ENCODE data around the gene ZNF169.

The ZNF169 gene

GRCh38 chr9:94281101-94281500, 22.0 kb downstream of the ZNF169 start:
- Histone ChIP-seq H3K27ac (ENCODE audit: low read length) (no peak overlapping the region), H2AFZ (ENCODE audit: low read depth, low read length) (no peak overlapping the region), H3K9me3 (ENCODE audit: insufficient read depth, low read length, severe bottlenecking) (peaks cover 10% of the 10 kb centered on the region), H3K4me2 (ENCODE audit: insufficient read depth, low read length) (no peak overlapping the region), H3K9ac (ENCODE audit: low read depth, low read length) (no peak overlapping the region), H3K79me2 (ENCODE audit: insufficient read depth, low read length) (no peaks in the 10 kb centered on the region), H3K4me3 (ENCODE audit: low read depth in 1 of 2, low read length in 2 of 2) (no peak overlapping the region), H3K36me3 (ENCODE audit: insufficient read depth, low read length) (peaks cover 28% of the 10 kb centered on the region), H3K4me1 (ENCODE audit: insufficient read depth, low read length) (no peaks in the 10 kb centered on the region), H4K20me1 (ENCODE audit: insufficient read depth, low read length) (no peaks in the 10 kb centered on the region), H3K27me3 (ENCODE audit: insufficient read depth, low read length, poor library complexity) (no peaks in the 10 kb centered on the region)
- DNase-seq (no peak), ATAC-seq (ENCODE audit: insufficient read depth, low read depth) (no peak)
- TF ChIP-seq EZH2 (IDR thresholded peaks at IDR 0.05; ENCODE audit: borderline replicate concordance, low read depth, low read length, severe bottlenecking) (no peak), CTCF (IDR thresholded peaks at IDR 0.05; ENCODE audit: borderline replicate concordance, extremely low read depth, low read length, poor library complexity, severe bottlenecking) (no peak)

- TF ChIP-seq CTCF (IDR thresholded peaks at IDR 0.05; ENCODE audit: borderline replicate concordance, extremely low read depth, low read length, poor library complexity, severe bottlenecking): no peak
- no peak for TF ChIP-seq EZH2 (IDR thresholded peaks at IDR 0.05; ENCODE audit: borderline replicate concordance, low read depth, low read length, severe bottlenecking)
- no peak for DNase-seq
Measured at GRCh38 chr9:94286116-94286515, 27.0 kb downstream of the ZNF169 start.

DNA sequence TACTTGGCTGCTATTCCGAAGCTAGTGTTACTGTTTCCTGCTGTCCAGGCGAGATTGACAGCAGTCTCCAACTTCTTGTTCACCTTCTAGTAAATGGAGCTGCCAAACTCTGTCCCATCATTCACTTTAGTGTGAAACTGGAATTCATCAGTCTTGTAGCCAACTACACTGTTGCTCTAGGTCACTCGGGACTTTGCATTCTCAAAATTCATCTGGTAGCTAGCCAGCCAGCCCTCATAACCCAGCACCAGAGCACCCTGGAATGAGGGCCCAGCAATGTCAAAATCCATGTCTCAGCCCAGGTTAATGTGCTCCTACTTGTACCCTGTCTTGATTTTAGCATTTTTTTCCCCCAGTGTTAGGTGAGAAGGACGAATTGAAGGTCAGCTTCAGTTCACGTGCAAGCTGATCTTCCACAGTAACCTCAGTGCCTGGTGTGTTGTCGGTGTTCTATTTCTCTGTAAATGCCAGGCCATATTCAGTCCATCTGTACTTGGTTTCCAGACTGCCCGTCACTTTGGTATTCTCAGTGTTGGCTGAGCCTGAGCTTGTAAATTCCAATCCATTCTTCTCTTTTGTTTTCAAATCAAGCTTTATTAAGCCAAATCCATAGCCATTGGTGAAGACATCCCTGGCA, 28.9 kb downstream of the ZNF169 start:
- ATAC-seq (ENCODE audit: insufficient read depth, low read depth): no peak
- TF ChIP-seq CTCF (IDR thresholded peaks at IDR 0.05; ENCODE audit: borderline replicate concordance, extremely low read depth, low read length, poor library complexity, severe bottlenecking) (no peak), EZH2 (IDR thresholded peaks at IDR 0.05; ENCODE audit: borderline replicate concordance, low read depth, low read length, severe bottlenecking) (no peak)
- no peaks in the 10 kb centered on the region for H3K4me1 ChIP-seq (ENCODE audit: insufficient read depth, low read length)

More at GRCh38 chr9:94286116-94286515, 27.0 kb downstream of the ZNF169 start:
- Histone ChIP-seq H3K27ac (ENCODE audit: low read length) (no peak overlapping the region), H3K9ac (ENCODE audit: low read depth, low read length) (no peak overlapping the region), H3K9me3 (ENCODE audit: insufficient read depth, low read length, severe bottlenecking) (no peaks in the 10 kb centered on the region), H3K27me3 (ENCODE audit: insufficient read depth, low read length, poor library complexity) (no peaks in the 10 kb centered on the region), H3K36me3 (ENCODE audit: insufficient read depth, low read length) (peaks cover 10% of the 10 kb centered on the region; the same call in 1 of the 2 replicates), H4K20me1 (ENCODE audit: insufficient read depth, low read length) (no peaks in the 10 kb centered on the region), H3K4me1 (ENCODE audit: insufficient read depth, low read length) (no peaks in the 10 kb centered on the region), H2AFZ (ENCODE audit: low read depth, low read length) (no peak overlapping the region), H3K4me2 (ENCODE audit: insufficient read depth, low read length) (no peak overlapping the region), H3K79me2 (ENCODE audit: insufficient read depth, low read length) (no peaks in the 10 kb centered on the region), H3K4me3 (ENCODE audit: low read depth in 1 of 2, low read length in 2 of 2) (no peak overlapping the region)
- ATAC-seq (ENCODE audit: insufficient read depth, low read depth): no peak

More for the DNA sequence above, 28.9 kb downstream of the ZNF169 start:
- H3K27me3 ChIP-seq (ENCODE audit: insufficient read depth, low read length, poor library complexity): no peaks in the 10 kb centered on the region
- DNase-seq: no peak
- H3K9ac ChIP-seq (ENCODE audit: low read depth, low read length): no peak overlapping the region
- no peaks in the 10 kb centered on the region for H3K9me3 ChIP-seq (ENCODE audit: insufficient read depth, low read length, severe bottlenecking)
- H3K27ac ChIP-seq (ENCODE audit: low read length): no peak overlapping the region
- H4K20me1 ChIP-seq (ENCODE audit: insufficient read depth, low read length): no peaks in the 10 kb centered on the region
- H2AFZ ChIP-seq (ENCODE audit: low read depth, low read length): no peak overlapping the region
- H3K4me2 ChIP-seq (ENCODE audit: insufficient read depth, low read length): no peak overlapping the region
- peaks cover 14% of the 10 kb centered on the region for H3K36me3 ChIP-seq (ENCODE audit: insufficient read depth, low read length)
- H3K4me3 ChIP-seq (ENCODE audit: low read depth in 1 of 2, low read length in 2 of 2): no peak overlapping the region
- no peaks in the 10 kb centered on the region for H3K79me2 ChIP-seq (ENCODE audit: insufficient read depth, low read length)

Measured in DND-41 (cell line).